Amygdala (tissue), 56 donors: ENCODE results near the gene RSPRY1.

Source experiments
- DNase-seq, 56 donors: peaks; one replicate each; lab custom pipeline; 2025; lab: John Stamatoyannopoulos, UW

RSPRY1 gene

DNA sequence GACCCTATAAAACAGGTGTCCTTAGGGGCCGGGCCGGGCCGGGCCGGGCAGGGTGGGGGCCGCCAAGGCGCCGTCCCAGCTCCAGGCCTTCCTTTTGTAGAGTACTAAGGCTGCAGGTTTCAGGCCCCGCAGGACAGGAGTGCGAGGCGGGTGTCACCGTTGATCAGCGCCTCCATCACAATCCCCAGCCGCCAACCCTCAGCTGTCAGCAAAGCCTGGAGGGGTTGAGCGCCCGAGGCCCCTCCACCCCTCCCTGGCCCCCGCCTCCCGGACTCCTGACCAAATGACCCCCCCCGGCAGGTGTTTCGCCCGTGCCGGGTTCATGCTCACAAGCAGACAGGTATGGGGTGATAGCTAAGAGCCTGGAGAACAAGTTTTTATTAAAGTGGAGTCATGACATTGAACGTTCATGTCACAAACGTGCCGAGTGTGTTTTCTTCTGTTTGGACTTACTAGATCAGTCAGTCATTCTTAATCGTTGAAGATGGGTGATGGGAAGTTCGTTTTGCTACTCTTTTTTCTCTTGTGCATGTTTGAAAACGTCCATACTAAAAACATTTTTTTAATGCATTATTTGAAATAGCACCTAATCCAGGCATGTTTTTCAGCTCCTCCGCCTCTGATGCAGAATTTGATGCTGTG, 59.5 kb downstream of the RSPRY1 start:
- DNase-seq, result peak in 5 of 56 donors; percentile 51 to 77 (median 61)

DNA sequence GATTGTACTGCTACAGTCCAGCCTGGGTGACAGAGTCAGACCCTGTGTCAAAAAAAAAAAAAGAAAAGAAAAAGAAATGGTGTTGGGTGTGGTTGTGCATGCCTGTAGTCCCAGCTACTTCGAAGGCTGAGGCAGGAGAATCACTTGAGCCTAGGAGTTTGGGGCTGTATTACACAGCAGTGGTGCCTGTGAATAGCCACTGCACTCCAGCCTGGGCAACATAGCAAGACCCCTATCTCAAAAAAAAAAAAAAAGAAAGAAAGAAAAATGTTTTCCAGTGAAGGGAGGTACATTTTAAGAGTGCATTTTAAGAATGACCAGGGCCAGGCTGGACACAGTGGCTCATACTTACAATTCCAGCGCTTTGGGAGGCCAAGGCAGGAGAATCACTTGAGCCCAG, 65.2 kb downstream of the RSPRY1 start:
- DNase-seq, result no peak

DNA sequence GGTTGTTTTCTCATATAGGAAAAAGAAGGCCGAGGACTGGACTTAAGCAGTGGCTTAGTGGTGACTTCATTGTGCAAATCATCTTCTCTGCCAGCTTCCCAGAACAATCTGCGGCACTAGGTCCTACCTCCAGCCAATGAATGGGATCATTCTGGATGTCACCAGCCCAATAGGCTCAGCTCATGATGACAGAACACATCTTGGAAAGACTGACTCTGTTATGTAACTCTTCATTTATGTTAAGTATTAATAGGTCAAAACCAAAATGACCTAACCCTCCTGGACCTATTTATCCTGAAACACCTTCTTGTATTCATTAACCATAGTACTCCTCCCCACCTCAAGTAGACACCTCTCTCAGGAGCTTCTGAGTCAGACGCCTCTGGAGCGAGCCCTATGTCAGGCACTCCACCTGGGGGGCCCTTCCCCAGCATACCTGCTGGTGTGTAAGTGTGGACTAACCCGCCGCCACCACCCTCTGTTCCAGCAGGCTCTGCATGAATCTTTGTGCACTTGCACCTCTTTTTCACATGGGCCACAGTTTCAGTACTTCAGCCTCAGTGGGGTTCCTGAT, 66.1 kb downstream of the RSPRY1 start:
- no peak for DNase-seq

DNA sequence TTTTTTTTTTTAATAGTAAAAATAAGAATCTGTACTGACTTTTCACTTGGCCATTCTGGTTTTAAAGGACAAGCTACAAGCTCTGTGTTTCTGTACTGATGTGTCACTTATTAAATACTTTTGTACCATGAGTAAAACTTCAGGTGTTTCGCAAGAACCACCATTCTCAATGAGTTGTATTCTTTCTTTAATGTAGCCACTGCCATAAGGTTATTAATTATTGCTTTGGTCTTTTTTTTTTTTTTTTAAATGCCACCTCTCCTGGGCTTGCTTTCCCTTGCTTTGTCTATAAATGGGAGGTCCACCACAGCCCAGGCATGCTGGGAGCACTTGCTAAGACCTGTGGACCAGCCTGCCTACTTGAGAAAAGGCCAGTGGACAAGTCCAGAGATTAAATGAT, 67.3 kb downstream of the RSPRY1 start:
- DNase-seq, result no peak

DNA sequence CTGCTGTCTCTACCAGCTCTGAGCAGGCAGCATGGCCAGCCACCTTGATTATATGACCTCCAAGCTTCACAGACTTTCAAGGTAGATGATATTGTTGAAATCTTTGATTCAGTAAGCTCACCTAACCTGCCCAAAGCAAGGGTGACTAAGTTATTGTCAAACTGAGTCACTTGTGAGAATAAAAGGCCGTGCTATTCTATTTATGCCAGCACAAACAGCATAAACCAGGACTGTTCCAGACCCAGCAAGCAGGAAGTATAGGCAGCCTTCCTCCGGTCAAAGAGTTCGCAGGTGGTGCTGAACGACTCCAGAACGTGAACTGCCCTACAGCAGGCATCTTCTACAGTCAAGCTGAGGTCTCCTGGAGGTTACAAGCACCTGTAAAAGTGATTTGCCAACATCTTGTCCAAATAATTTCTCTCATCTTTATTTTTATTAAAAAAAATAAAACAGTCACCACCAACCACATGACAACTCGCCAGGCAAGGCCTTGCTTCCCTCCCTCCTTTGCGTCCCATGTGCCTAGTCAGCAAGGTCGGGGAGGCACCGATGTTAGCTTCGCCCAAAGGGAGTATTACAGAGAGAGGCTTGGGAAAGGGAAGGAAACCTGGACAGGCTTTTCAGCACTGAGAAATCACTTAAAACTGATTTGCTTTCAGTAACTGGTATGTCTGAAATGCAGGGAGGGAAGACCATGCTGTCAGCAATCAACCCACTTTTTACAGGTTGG, 69.7 kb downstream of the RSPRY1 start:
- DNase-seq, result no peak

DNA sequence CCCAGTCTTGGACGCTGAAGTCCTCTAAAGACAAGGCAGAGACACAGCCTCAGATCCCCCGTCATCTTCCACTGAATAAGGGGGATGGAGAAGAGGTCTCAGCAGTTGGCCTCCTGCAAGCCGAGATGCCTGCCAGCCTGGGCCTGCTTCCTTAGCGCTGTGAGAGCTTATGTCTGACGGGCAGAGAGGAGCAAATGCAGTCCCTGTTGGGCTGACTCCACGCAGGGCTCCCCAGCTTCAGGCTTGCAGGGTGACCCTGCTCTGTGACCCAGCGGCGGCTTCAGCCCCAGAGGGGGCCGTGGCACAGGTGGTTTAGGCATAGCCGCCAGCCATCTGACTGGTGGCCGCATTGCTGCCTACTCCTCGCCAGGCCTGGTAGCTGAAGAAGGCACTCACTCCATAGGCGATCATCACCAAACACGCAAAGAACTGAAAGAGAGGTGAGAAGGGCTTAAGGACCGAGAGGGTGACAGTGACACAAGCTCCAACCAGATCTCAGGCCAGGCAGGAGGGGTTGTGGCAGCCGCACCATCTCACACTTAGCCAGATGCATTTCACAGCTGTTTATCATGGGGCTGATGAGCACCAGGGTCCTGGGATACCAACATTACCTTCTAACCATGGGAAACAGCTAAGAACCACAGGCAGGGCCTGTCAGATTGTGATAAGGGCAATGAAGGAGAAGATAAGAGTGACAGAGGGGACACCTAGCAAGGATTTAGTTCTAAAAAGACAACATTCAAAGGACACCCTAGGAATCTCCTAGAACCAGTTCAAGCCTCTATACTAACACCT, 70.7 kb downstream of the RSPRY1 start:
- DNase-seq, result no peak

DNA sequence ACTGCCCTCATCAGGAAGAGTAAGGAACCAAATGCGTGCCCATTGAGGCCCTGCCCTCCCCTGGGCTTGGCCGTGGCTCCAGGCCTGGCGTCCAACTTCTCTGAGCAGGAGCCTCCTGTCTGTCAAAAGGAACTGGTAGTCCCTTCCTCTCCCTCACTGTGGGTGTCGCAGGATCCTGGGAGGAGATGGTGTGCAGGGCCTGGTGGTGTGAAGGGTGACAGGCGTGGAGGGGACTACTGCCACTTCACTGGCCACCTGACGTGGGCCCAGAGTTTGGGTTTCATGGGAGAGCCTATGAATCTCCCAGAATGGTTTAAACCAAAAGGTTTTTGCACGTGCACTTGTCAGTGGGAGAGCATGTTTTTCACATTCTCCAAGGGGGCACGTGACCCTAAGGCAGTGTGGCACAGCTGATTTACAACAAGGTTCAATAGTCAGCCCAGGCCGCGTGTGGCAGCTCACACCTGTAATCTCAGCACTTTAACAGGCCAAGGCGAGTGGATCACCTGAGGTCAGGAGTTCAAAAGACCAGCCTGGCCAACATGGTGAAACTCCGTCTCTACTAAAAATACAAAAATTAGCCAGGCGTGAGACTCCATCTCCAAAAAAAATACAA, 71.4 kb downstream of the RSPRY1 start:
- DNase-seq, result no peak

DNA sequence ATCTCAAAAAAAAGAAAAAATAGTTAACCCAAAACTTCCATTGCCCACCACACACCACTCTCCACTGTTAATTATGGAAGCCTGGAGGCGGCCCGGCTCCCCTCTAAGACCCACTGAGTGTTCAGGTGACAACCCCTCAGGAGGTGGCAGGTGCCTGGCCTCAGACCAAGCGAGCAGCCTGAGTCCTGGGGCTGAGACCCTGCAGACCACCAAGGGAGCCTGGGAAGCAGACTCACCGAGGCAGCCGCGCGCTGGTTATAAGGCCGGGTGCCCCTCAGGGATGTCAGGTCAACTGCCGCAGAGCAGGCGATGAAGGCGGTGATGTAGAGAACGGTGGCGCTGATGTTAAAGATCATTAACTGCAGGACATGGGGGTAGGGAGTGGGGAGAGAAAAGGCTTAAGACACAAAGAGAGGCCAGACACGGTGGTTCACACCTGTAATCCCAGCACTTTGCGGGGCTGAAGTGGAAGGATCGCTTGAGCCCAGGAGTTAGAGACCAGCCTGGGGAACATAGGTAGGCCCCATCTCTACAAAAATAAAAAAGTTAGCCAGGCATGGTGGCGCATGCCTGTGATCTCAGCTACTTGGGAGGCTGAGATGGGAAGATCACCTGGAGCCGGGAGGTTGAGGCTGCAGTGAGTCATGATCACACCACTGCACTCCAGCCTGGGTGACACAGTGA, 72.2 kb downstream of the RSPRY1 start:
- no peak for DNase-seq

DNA sequence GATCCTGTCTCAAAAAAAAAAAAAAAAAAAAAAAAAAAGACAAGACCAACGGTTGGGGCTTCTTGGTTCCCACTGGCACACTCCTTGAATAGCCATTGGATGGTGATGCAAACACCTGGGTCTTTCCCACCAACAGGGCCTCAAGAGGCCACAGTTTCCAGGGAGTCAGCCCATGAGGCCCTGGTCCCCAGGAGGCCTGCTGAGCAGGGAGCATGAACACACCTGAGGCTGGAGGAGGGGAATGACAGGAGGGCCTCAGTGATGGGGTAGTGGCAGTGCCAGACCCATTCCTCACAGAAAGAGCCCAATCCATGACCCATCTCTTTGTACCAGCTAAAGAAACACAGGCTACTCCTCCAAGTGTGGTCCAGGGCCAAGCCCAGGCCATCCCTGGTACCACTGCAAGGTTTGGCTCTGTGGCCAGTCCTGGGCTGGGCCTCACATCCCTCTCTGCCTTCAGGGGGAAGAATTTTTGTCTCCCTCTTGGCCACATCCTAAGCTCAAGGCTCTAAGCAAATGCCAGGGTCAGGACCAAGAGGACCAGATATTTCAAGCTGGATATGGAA, 72.9 kb downstream of the RSPRY1 start:
- DNase-seq, result no peak

DNA sequence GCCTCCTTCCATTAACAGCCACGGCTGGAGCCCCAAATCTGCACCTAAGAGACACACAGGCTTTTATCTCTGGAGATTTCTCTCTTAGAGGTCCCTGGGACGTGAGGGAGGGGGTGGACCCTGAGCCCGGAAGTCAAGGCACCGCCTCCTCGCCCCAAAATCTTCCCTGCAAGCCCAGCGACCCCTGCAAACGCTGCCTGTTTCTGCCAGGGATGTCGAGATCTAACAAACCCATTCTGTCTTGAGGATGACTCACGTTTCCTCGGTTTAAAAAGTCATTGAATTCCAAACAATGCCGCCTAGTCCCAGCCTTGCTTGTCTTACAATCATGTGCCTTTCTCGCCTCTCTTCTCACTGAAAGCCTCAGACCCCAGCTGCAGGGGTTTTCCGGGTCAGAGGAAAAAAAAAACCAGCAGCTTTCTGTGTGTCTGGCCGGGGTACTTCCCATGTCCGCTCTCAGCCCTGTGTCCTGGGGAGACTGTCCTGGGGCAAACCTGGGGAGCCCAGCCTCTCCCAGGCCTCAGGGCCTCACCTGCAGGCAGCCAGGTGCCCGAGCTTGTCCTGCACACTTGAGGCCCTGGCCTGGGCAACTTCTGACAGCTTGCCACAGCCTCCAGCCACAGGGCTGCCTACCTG, 74.3 kb downstream of the RSPRY1 start:
- peak in 36 of 56 donors; percentile 21 to 82 (median 60) for DNase-seq

DNA sequence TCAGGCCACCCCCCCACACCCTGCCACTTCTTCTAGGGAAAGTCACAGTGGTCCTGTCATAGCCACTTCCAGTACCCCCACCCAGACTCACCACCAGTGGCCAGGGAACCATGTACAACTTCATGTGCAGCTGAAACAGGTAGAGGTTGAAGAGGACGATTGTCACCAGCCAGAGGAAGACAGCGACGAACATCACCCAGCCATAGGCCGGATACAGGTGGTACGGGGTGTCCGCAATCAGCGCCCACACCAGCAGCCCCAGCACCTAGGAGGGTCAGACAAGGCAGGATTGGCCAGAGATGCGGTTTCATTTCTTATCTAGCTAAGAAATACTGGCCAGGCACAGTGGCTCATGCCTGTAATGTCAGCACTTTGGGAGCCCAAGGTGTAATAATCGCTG, 75.7 kb downstream of the RSPRY1 start:
- DNase-seq, result no peak

DNA sequence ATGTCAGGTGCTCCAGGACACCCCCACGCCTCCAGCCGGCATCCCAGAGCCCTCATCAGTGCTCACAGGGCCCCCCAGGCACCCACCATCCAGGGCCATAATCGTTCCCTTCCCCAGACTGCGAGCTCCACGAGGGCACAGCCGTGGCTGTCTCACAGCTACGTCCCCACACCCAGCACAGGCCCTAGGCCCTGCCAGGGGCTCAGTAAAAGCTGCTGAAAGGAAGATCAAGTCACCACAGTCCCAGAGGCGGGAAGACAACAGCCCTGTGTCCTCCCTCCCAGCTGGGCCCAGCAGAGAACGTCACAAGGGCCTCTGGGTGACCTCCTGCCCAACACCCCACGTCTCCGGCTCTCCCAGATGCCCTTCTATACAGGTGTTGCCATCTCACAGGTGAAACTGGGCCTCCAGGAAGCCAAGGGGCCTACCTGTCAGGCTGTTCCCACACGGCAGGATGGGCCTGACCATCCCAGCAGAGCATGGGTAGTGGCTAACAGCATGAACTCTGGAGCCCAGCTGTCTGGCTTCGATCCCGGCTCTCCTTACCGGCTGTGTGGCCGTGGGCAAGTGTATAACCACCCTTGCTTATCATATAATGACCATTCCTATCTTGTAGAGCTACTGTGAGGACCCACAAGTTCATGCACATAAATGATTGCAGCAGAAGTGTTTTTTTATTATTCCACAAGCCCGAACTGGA, 76.9 kb downstream of the RSPRY1 start:
- DNase-seq, result peak in 38 of 56 donors; percentile 21 to 80 (median 51)

DNA sequence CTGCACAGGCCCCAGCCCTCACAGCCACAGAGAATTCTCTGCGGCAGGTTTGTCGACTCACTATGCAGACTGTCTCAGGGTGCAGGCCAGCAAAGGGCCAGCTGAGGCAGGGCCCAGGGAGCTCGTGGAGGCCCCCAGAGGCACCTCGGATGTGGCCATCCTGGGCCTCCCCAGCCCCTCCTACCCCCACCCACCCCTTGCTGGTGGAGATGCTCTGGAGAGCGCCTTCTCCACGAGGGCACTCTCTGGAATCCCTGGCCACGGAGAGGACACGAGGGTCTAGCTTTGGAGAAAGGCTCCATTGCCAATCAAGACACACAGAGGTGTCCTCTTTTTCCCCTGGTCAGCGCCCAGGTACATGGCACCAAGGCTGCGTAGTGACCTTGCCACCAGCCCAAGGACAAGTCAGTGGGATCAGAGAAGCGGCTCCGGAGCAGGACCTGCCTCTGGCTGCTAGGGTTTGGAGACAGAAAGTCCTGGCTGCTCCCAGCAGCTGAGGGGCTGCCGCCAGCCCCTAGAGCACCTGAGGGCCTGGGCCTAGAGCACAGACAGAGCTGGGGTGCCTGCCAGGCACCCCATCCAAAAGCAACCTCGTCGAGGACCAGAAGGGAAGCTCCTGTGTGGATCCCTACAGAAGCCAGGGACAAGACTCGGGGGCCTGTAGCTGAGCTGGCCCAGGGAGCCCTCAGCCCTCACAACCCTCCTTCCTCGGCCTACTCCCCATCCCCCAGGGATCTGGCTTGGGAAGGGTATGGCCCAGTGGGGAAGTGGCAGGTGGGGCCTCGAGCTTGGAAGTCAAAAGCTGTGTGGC, 77.6 kb downstream of the RSPRY1 start:
- DNase-seq, result no peak

DNA sequence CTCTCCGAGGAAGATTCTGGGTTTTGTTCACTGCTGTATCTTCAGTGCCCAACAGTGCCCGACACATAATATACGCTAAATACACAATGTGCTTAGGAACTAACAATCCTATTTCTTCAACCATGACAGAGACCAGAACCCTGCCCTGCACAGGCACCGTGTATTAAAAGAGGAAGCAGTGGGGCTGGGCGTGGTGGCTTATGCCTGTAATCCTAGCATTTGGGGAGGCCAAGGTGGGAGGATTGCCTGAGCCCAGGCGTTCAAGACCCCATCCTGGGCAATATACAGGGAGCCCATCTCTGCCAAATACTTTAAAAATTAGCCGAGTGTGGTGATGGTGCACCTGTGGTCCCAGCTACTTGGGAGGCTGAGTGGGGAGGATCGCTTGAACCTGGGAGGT, 78.3 kb downstream of the RSPRY1 start:
- no peak for DNase-seq

DNA sequence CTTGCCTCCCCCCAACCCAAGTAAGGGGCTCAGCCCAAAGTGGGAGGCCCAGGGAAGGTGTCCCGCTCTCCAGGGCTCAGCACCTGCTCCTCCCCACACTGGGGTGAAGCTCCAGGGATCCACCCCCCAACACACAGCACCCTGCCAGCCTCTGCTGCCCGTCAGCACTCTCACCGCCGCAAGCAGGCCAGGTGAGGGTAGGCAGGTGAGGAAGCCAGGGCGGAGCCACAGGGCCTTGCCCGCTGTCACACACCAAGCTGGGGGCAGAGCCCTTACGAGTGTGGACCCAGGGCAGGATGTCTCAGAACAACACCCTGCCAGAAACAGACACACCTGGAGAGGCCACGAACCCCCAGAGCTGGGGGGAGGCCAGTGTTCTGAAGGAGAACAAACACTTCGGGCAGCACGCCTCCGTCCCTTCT, 78.8 kb downstream of the RSPRY1 start:
- no peak for DNase-seq

DNA sequence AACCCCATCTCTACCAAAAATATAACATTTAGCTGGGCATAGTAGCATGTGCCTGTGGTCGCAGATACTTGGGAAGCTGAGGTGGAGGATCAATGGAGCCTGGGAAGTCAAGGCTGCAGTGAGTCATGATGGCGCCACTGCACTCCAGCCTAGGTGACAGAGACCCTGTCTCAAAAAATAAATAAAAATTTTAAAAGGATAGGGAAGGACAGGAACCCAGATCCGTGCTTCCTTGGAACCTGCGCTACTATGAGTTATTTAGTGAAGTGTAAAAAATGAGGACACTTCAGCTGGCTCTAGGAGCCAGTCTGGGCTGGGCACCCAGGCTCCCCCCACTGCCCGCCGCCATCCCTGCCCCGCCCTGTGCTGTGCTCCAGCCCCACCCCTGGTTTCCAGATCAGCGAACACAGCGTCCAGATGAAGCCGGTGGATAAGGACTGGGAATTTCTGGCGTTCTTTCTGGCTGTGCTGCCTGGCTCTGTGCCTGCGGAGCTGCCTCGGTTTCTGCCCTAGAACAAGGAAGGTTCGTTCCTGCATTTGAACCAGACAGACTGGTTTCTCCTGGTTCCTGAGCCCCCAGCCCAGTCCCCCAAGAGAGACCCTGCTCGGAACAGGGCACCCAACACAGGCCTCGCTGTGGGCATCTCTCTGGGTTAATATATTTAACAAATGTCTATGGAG, 79.9 kb downstream of the RSPRY1 start:
- peak in 34 of 56 donors; percentile 26 to 79 (median 57) for DNase-seq
